Measurements from ENCODE around the gene RAI1.

The RAI1 gene

GRCh38 chr17:17701658-17702057 lies 20.4 kb downstream of the RAI1 start:
- DNase-seq = no peak

DNA sequence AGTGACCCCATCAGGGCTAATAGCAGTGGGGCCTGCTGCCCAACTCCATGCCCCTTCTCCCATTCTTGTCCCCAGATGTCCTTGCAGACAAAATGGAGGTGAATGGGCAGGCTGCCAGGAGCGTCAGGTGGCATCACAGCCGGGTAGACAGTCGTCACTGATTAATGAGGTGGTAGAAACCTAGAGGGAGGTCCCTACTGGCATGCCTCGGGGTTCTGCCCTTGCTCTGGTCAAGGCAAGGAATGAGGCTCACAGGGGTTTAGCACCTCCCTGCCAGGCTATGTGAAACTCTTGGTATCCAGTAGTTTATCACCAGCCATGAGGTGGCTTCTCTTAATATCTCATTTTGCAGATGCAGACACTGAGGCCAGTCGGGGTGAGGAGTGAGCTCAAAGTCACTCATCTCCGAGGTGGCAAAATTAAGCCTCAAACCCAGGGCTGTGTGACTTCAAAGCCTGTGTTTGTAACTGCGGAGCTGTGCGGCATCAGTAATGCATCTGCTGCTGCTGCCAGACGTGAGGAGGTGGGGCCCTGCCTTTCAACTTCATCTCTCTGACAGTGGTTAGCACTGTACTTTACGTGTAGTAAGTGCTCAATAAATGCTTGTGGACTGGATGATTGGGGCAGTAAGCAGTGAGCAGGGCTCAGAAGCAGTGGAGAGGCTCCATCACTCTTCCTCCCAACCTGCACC lies 21.3 kb downstream of the RAI1 start:
- DNase-seq = no peak

DNA sequence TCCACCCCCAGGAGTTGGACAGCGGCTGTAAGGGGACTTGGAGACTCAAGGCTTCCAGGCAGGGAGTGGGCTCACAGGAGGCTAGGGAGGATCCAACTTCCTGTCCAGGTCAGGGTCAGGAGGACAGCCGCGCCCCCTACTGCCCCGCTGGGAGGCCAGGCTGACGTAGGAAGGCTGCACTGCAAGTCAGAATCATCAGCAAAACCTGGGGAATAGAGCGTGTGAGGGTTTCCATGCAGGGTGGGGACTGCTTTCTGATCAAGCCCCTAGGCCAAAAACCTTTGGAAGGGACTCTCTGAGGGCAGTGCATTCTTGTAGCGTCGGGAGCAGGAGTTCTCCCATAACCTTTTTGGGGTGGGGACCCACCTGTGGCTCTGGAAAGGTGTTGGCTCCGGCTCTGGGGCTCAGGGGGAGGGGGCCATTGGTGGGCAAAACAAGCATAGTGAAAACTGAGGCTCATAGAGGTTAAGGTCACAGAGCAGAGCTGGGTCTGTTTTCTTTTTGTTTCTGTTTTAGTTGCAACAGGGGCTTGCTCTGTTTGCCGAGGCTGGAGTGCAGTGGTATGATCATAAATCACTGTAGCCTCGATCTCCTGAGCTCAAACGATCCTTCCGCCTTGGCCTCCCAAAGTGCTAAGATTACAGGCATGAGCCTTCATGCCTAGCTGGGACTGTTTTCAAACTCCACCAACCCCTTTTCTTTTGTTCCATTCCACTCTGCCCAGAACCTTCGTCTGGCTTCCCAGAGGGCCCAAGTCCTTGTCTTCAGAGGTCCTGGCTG lies 22.1 kb downstream of the RAI1 start:
- no peak for DNase-seq

DNA sequence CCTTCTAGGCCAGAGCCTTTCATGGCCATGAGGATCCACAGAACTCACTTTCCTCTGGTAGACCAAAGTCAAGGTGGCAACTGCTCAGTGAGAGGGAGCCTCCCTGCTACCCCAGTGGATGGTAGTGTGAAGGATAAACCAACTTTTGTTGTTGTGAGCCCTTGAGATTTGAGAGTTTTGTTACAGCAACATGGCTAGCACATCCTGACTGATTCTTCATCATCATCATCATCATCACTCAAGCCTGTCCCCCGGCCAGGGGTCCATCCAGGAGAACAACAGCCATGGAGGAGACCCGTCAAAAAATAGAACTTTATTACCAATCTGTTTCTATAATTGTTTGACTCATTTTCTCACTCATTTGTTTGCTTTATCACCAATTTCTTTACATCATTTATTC lies 23.7 kb downstream of the RAI1 start:
- DNase-seq = no peak

- no peak for DNase-seq
Measured at GRCh38 chr17:17706140-17707060, 25.1 kb downstream of the RAI1 start.

GRCh38 chr17:17708295-17708694 lies 27.0 kb downstream of the RAI1 start:
- no peak for DNase-seq

GRCh38 chr17:17708816-17709215 lies 27.6 kb downstream of the RAI1 start:
- DNase-seq = no peak

GRCh38 chr17:17709815-17710321 lies 28.6 kb downstream of the RAI1 start:
- DNase-seq = no peak

DNA sequence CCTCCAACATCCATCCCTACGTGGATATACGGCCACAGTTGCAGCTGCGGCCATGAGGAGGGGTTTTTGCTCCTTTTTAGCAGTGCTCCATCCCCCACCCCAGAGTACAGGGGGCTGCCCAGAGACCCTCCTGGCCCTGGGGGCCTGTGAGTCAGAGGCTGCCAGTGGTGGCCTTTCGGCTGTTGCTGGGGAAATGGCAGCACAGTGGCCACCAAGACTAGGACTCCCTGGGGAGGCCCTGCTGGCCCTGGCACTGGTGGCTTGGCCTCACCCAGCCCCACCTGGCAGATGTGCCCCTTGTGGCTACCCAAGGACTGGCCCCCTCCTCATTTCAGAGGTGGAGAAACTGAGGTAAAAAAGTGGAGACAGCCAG lies 29.1 kb downstream of the RAI1 start:
- DNase-seq = no peak

DNA sequence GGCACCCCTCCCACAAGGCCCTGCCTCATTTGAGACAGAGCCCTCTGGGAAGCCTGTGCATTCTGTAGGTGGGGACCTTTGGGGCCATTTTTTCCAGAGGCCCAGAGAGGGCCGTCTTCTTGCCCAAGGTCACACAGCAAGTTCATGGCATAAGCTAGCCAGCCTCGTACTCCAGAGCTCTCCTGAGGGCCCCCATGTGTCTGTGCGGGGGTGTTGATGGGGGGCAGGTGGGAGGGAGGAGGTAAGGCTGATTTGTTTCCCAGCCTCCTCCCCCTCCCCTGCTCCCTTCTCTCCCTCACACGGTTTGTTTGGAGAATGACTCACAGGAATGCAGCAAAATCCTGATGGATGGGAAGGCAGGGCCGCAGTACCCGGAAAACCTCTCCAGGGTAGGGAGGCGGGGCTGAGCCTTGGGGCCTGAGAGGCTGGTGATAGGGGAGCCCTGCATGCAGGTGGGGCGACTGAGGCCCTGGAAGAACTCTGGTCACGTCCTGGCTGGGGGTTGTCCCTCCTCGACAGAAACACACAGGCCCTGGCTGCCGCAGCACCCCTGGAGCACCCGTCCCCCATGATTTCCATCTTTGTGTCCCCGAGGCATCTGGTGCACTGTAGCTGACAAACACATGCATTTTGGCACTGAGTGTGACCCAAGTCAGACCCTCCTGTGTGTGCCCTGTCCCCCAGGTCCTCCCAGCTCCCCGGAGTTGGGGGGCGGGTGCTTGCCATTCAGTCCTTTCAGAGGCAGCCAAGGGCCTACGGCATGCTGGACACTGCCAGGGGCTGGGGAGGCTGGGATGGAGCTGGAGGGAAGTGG lies 29.7 kb downstream of the RAI1 start:
- no peak for DNase-seq

DNA sequence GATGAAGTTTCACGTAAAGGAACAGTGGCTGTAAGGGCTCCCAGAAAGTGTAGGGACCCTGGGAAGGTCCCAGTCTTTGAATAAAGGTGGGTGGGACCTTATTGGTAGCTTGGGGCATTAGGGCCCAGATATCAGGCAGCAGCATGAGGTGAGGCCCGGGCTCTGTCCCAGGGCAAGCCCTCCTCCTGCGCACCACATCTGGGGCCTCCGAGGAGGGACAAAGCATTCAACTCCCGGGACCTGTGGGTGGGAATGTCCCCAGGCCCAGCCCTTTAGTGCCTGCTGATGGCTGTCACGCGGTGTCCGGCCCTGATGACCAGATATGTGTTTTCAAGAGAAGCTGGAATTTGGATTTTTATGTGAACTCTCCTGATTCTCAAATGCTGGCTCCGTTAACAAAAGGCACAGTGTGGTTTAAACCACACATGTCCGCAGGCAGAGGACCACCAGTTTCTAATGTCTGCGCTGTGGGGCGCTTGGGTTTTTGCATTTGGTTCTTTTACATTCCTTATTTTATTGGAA lies 30.4 kb downstream of the RAI1 start:
- DNase-seq = no peak

GRCh38 chr17:17712268-17712924 lies 31.1 kb downstream of the RAI1 start:
- no peak for DNase-seq

- DNase-seq = no peak
Measured at GRCh38 chr17:17713839-17714238, 32.6 kb downstream of the RAI1 start.

- DNase-seq = no peak
Measured at GRCh38 chr17:17714261-17714866, 33.1 kb downstream of the RAI1 start.

GRCh38 chr17:17714879-17715278 lies 33.6 kb downstream of the RAI1 start:
- no peak for DNase-seq

DNA sequence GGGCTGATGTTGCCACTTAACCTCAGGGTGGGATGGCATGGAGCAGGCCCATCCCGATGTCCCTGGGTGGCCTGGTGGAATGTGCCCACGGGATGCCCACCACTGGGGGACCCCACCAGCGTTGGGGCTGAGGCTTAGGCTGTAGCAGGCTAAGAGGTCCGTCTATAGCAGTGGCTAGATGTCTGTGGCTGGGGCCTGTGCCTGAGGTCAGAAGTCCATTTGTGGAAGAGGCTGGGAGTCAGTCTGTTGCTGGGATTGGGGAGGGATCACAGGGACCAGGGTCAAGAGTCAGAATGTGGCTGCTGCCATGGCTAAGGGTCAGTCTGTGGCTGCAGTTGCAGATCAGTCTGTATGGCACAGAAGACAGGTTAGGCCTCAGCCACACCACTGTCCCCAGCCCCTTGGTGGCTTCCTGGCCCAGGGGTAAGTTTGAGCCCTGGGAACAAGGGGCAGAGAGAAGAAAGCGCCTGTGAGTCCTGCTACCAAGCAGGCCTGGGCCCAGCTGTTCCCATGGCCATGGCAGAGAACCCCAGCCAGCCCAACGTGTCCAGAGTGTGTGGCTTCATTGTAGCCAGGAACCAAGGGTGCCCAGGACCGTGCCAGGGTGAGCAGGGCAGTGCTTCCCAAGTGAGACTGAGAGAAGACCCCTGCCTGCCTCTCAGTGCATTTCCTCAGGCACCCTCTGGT lies 35.7 kb downstream of the RAI1 start:
- no peak for DNase-seq

- no peak for DNase-seq
Measured at GRCh38 chr17:17718251-17718650, 37.0 kb downstream of the RAI1 start.

DNA sequence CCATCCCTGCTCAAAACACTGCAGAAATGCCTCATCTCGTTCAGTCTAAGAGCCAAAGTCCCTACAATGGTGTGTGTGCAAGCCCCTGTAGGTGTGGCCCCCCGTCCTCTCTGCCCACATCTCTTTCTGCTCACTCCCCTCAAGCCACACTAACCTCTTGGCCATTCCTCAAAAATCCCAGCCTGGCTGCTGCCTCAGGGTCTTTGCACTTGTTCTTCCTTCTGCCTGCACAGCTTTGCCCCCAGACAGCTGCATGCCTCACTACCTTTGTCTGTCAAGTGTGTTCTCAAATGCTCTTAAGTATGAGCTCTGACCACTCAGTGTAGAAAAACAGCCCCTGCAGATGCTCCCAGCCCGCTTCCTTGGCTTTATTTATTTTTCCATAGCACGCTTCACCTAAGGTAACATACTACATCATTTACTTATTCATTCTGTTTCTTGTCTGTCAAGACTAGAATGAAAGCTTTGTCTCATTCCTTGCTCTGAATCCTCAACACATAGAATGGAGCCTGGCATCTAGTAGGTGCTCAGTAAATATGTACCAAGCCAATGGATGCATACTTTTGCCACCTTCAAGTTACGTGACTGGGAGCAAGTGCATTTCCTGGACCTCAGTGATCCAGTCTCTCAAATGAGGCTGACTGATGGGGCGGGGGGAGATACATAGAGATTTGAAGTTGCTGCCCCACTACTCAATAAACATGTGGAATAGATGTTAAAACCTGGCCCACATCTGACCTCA lies 38.1 kb downstream of the RAI1 start:
- no peak for DNase-seq

GRCh38 chr17:17719966-17720543 lies 38.8 kb downstream of the RAI1 start:
- DNase-seq = no peak
